ENCODE results near the gene TERF2IP. TPM values are rescaled to one million over a fixed set of nuclear protein-coding genes. Genes with fewer than 3 reads are reported as not detected.

The TERF2IP gene
- total RNA-seq, 4 donors from 2014 or later = 42.2 to 67.1 (median 55.8) TPM

- WGBS = 93% methylated on average over 4 of the region's 4 CpGs
- no peak for DNase-seq (ENCODE audit: low spot score in 2 of 2)
- peaks cover 86% of the 10 kb centered on the region for H3K36me3 ChIP-seq
- H3K27ac ChIP-seq = no peak overlapping the region
- no peaks in the 10 kb centered on the region for H3K4me1 ChIP-seq
- TF ChIP-seq POLR2AphosphoS5 (IDR thresholded peaks at IDR 0.05) (no peak), EP300 (IDR thresholded peaks at IDR 0.05) (no peak), POLR2A (IDR thresholded peaks at IDR 0.05) (no peak), CTCF (IDR thresholded peaks at IDR 0.05) (no peak)
- no peaks in the 10 kb centered on the region for H3K9me3 ChIP-seq
- H3K4me3 ChIP-seq = no peak overlapping the region
- no peaks in the 10 kb centered on the region for H3K27me3 ChIP-seq
These were observed 33.3 kb upstream of the TERF2IP start for GRCh38 chr16:75614066-75614897.

GRCh38 chr16:75615619-75616018 lies 32.0 kb upstream of the TERF2IP start:
- peaks cover 81% of the 10 kb centered on the region for H3K36me3 ChIP-seq
- H3K27me3 ChIP-seq = no peaks in the 10 kb centered on the region
- no peaks in the 10 kb centered on the region for H3K9me3 ChIP-seq
- DNase-seq (ENCODE audit: low spot score in 2 of 2) = no peak
- H3K4me3 ChIP-seq = no peak overlapping the region
- H3K4me1 ChIP-seq = no peaks in the 10 kb centered on the region
- H3K27ac ChIP-seq = no peak overlapping the region
- WGBS = 94% methylated on average over 2 of the region's 2 CpGs
- no peak for TF ChIP-seq POLR2A (IDR thresholded peaks at IDR 0.05)
- TF ChIP-seq CTCF (IDR thresholded peaks at IDR 0.05) = no peak
- TF ChIP-seq EP300 (IDR thresholded peaks at IDR 0.05) = no peak
- TF ChIP-seq POLR2AphosphoS5 (IDR thresholded peaks at IDR 0.05) = no peak

GRCh38 chr16:75616521-75617010 lies 31.0 kb upstream of the TERF2IP start:
- no peak for DNase-seq (ENCODE audit: low spot score in 2 of 2)
- Histone ChIP-seq H3K27me3 (no peaks in the 10 kb centered on the region), H3K27ac (no peak overlapping the region), H3K4me3 (no peak overlapping the region), H3K4me1 (peaks cover 6% of the 10 kb centered on the region), H3K36me3 (peaks cover 74% of the 10 kb centered on the region), H3K9me3 (no peaks in the 10 kb centered on the region)
- 94% methylated on average over 4 of the region's 4 CpGs for WGBS
- TF ChIP-seq POLR2A (IDR thresholded peaks at IDR 0.05) (no peak), POLR2AphosphoS5 (IDR thresholded peaks at IDR 0.05) (no peak), EP300 (IDR thresholded peaks at IDR 0.05) (no peak), CTCF (IDR thresholded peaks at IDR 0.05) (no peak)

- H3K9me3 ChIP-seq = no peaks in the 10 kb centered on the region
- 90% methylated on average over 3 of the region's 3 CpGs for WGBS
- no peak for DNase-seq (ENCODE audit: low spot score in 2 of 2)
These were observed 30.5 kb upstream of the TERF2IP start for GRCh38 chr16:75617121-75617520.

More at GRCh38 chr16:75617121-75617520, 30.5 kb upstream of the TERF2IP start:
- Histone ChIP-seq H3K27me3 (no peaks in the 10 kb centered on the region), H3K4me3 (no peak overlapping the region), H3K4me1 (peaks cover 12% of the 10 kb centered on the region), H3K27ac (no peak overlapping the region), H3K36me3 (peaks cover 68% of the 10 kb centered on the region)
- TF ChIP-seq POLR2AphosphoS5 (IDR thresholded peaks at IDR 0.05) = no peak
- no peak for TF ChIP-seq POLR2A (IDR thresholded peaks at IDR 0.05)
- no peak for TF ChIP-seq EP300 (IDR thresholded peaks at IDR 0.05)
- TF ChIP-seq CTCF (IDR thresholded peaks at IDR 0.05) = no peak

Measured in suprapubic skin (tissue), 4 donors.